GM13976 (cell line): ENCODE results near the gene KCTD18.

Source experiments
- DNase-seq: peaks from one replicate; pipeline ENCODE4 v3.0.0; 2012; ENCODE audit warnings: low spot score
- CTCF ChIP-seq: IDR thresholded peaks from 2 replicates; pipeline ENCODE4 v1.5.1; 2012; ENCODE audit warnings: borderline replicate concordance, mild to moderate bottlenecking; ENCODE audit not compliant: insufficient read depth; ENCODE audit errors: extremely low read depth, missing control alignments, control extremely low read depth
- in situ Hi-C: fragments of 300-500 bp; cut with MboI; formaldehyde crosslinking; loops from one replicate; pipeline ENCODE4 v1.12.0; 2022; ENCODE audit warnings: low sequenced_read_pairs, mixed read lengths, inconsistent platforms; ENCODE audit not compliant: unreplicated experiment

The KCTD18 gene

DNA sequence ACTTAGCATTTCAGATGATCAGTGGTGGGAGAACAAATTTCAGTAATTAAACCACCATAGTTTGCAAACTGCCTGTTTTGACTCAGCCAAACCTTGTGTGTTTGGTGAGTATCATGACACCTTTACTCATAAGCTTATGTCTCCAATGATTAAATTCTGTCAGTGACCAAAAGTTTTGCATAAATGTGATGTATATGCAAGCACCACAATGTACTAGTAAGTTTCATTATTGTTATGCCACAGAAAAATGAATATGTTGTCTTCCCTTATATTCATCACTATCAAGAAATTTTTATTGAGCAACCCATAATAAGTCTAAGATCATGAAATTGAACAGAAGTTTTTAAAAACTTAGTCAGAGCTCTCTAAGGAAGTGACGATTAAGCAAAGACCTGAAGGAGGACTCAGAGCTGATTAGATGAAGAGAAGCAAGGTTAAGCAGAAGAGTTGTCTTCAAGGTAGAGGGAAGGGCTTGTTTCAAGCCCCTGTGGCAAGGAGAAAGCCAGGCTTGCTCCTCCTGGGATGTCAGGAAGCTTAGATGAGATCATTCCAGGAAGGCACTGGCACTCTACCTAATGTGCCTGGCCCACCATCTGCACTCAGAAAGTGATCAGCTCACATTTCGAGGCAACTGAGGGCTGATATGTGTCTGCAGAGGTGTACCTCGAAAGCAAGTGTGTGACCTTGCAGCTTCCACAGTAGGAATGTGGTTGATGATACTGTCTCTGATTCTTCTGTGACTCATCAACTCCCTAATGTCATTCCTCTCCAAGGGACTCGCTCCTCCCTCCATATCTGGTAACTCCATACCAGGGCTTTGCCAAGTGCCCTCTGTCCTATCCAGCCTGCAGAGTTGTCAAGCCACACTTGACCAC lies 54.7 kb downstream of the KCTD18 start:
- in situ Hi-C loops = no loop called here
- no peak for DNase-seq
- no peak for TF ChIP-seq CTCF

- TF ChIP-seq CTCF = no peak
- DNase-seq = no peak
- in situ Hi-C loops = no loop called here
Observed at GRCh38 chr2:200453853-200454534, 55.9 kb downstream of the KCTD18 start.

DNA sequence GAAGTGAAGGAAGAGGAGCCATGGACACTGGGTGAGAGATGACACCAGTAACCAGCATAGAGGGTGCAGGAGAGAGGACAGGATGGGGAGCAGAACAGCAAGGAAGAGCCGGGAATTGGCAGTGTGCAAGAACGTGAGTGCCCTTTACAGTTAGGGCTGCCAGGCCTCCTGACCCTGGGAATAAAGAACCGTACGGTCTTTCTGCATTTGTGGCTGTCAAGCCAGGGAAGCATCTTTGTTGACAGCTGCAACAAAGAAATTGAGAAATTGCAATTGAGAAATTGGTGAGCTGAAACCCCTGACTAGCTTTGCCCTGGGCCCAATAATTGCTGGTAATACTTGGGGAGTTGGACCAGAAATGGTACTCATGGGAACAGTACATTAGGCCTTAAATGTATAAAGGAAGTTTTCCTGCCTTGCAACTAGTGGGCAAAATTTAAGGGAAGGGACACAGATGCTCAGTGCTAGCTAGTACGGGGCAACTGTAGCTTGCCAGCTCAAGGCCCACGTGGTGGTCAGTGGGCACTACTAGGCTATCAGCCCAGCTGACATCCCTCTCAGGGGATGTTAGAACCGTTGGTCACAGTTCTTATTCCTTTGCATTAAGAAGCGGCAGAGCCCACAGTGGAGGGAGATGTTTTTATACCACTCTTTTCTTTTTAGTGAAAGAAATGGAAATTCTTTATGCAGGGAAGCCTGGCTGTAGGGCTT lies 56.6 kb downstream of the KCTD18 start:
- TF ChIP-seq CTCF = no peak
- in situ Hi-C loops = no loop called here
- no peak for DNase-seq

DNA sequence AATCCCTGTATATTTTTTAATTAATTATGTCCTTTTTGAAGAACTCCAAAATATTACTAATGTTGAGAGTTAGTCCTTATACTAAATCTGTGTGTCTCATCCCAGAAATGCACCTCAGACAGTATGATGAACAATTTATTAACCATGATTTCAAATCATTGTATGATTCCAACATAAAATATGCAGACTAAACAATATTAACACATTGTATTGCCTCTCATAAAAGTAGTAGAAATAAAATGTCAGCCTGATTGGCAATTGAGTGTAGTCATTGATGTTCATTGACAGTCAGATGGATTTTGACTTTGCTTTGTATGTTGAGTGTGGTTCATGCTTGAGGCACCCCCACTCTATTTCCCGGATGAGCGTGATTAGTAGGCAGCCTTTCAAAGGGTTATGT lies 57.5 kb downstream of the KCTD18 start:
- no peak for TF ChIP-seq CTCF
- in situ Hi-C loops = no loop called here
- no peak for DNase-seq

DNA sequence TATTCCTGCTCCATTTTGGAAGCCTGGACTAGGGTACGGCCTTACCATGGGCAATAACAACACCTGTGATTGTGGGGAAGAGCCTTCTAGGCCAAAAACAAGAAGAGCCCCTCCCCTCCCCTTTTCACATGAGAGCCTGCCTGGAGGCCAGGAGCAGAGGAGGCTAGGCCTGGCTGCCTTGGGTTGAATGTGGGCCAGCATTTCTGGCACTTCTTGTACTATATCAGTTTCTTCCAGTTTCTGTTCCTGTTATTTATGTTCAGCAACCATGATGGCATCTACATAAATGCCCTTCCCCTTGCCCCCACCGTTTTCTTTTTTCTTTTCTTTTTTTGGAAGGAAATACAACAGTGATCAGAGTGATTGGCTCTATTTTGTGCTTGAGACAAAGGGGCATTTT lies 58.4 kb downstream of the KCTD18 start:
- in situ Hi-C loops = no loop called here
- no peak for DNase-seq
- TF ChIP-seq CTCF = no peak

- in situ Hi-C loops = no loop called here
- DNase-seq = no peak
- TF ChIP-seq CTCF = no peak
Observed at GRCh38 chr2:200450288-200450687, 59.6 kb downstream of the KCTD18 start.
